GM12873 (cell line): ENCODE measurements around the gene SNAP25.

Experiments used
- TF ChIP-seq, protein P1 (sequence below): IDR thresholded peaks from 2 replicates; pipeline ENCODE4 v1.5.1; 2012; ENCODE audit warnings: low read depth, mild to moderate bottlenecking, moderate library complexity, low read length, control low read depth; ENCODE audit not compliant: insufficient read depth; ENCODE audit errors: missing control alignments

SNAP25 gene

DNA sequence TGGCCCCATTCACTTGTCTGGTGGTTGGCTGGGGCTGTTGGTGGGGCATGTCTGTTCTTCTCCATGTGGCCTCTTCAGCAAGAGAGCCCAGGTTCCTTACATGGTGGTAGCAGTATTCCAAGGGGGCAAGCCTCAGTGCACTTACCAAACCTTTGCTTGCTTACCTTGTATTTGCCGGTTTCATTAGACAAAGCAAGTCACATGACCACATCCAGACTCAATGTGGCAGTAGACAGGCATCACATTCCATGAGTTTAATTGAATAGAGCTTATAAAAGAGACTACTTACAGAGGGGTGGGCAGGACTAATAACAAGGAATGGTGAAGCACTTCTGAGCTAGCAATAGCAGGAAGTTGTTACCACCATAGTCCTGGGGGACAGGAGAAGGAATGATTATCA lies 78.6 kb downstream of the SNAP25 start:
- TF ChIP-seq, protein P1, sequence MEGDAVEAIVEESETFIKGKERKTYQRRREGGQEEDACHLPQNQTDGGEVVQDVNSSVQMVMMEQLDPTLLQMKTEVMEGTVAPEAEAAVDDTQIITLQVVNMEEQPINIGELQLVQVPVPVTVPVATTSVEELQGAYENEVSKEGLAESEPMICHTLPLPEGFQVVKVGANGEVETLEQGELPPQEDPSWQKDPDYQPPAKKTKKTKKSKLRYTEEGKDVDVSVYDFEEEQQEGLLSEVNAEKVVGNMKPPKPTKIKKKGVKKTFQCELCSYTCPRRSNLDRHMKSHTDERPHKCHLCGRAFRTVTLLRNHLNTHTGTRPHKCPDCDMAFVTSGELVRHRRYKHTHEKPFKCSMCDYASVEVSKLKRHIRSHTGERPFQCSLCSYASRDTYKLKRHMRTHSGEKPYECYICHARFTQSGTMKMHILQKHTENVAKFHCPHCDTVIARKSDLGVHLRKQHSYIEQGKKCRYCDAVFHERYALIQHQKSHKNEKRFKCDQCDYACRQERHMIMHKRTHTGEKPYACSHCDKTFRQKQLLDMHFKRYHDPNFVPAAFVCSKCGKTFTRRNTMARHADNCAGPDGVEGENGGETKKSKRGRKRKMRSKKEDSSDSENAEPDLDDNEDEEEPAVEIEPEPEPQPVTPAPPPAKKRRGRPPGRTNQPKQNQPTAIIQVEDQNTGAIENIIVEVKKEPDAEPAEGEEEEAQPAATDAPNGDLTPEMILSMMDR = no peak

DNA sequence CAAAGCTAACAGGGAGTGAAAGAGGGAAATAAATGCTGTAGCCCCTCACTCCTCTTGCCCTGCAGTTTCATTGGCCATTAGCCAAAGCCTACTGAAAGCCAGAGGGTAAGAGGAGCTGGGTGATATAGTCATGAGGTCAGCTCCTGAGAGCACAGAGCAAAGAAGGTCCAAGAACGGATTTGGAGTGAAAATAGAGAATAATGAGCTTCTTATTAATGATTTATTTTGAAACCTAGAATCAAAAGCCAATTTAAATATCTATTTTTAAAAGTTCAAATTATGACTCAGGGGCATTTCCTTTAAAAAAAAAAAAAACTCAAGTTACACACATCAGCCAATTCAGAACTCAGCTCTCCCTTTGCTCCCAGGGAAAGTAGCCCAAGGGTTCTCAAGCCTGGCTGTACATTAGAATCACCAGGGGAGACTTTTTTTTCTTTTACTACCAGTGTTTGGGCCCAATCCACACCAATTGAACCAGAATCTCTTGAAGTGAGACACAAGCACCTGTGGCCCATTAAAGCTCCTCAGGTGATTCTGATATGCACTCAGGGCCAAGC lies 79.1 kb downstream of the SNAP25 start:
- TF ChIP-seq, protein P1 = no peak

- TF ChIP-seq, protein P1 = no peak
These were observed 82.2 kb downstream of the SNAP25 start for GRCh38 chr20:10300582-10301446.

DNA sequence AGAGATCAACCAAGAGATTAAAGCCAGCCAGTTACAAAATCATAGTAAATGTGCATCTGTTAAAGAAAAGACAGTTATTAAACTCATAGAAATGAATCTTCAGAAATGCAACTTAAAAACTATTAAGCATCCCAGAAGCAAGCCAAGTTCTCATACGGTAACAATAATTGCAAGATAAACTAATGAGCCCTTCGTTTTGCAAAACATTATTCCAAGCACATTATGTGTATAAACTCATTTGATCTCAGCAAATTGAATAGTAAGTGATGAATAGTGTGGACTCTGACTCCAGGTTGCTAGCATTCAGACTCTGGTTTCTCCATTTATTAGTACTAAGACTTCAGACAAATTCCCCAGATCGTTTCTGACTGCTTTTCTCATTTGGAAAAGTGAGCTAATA lies 85.2 kb downstream of the SNAP25 start:
- TF ChIP-seq, protein P1 = no peak

GRCh38 chr20:10304471-10305046 lies 85.9 kb downstream of the SNAP25 start:
- TF ChIP-seq, protein P1 = no peak

- TF ChIP-seq, protein P1 = no peak
These were observed 88.1 kb downstream of the SNAP25 start for GRCh38 chr20:10306440-10307358.
